Lung (tissue), 12 donors: Measurements from ENCODE around the gene APLNR. TPM values are rescaled to one million over a fixed set of nuclear protein-coding genes. Genes with fewer than 3 reads are reported as not detected.
A peak's percentile ranks its signal among the peaks of the same experiment; 100 is the strongest.

Experiments used
- ATAC-seq: fragments of 200-7000 bp; cut with Tn5 transposase; one replicate; pipeline ENCODE4 v1.9.1; 2020; ENCODE audit warnings: moderate number of reproducible peaks; ENCODE audit not compliant: insufficient read depth, low FRiP score
- DNase-seq, 3 donors: peaks; one replicate each; pipeline ENCODE4 v3.0.0-alpha.2; 2013 to 2017
- H3K27ac ChIP-seq, 2 donors: one replicate each; pipeline ENCODE4 v1.5.1; 2013; ENCODE audit warnings: mild to moderate bottlenecking in 2 of 2, moderate library complexity in 2 of 2, control low read depth in 1 of 2, inconsistent platforms in 1 of 2, low read depth in 1 of 2, low read length in 1 of 2
- H3K27me3 ChIP-seq, 3 donors: one replicate each; pipeline ENCODE4 v1.5.1; 2013; ENCODE audit warnings: low read length in 2 of 3; ENCODE audit not compliant: control insufficient read depth in 3 of 3, insufficient read depth in 3 of 3
- H3K36me3 ChIP-seq, 4 donors: one replicate each; pipeline ENCODE4 v1.5.1; 2013; ENCODE audit warnings: low read length in 4 of 4, mild to moderate bottlenecking in 1 of 4, moderate library complexity in 1 of 4; ENCODE audit not compliant: control insufficient read depth in 4 of 4, insufficient read depth in 4 of 4
- H3K4me1 ChIP-seq, 5 donors: one replicate each; pipeline ENCODE4 v1.5.1; 2013; ENCODE audit warnings: low read length in 5 of 5, mild to moderate bottlenecking in 2 of 5, moderate library complexity in 1 of 5; ENCODE audit not compliant: control insufficient read depth in 5 of 5, insufficient read depth in 5 of 5
- H3K4me3 ChIP-seq: one replicate; pipeline ENCODE4 v1.5.1; 2013; ENCODE audit warnings: mild to moderate bottlenecking, control low read depth, moderate library complexity
- H3K9ac ChIP-seq, 2 donors: one replicate each; pipeline ENCODE4 v1.5.1; 2013; ENCODE audit warnings: low read length in 2 of 2, control low read depth in 1 of 2; ENCODE audit not compliant: insufficient read depth in 1 of 2
- H3K9me3 ChIP-seq, 4 donors: one replicate each; pipeline ENCODE4 v1.5.1; 2013; ENCODE audit warnings: low read length in 3 of 4, mild to moderate bottlenecking in 1 of 4, moderate library complexity in 1 of 4; ENCODE audit not compliant: control insufficient read depth in 4 of 4, insufficient read depth in 3 of 4
- CTCF ChIP-seq: IDR thresholded peaks from 2 replicates; pipeline ENCODE4 v1.5.1; 2012; ENCODE audit warnings: mild to moderate bottlenecking; ENCODE audit errors: control extremely low read depth, extremely low read depth
- WGBS, 2 donors: extraction: QIAGEN DNeasy Blood & Tissue Kit; methylation state at CpG; one replicate each; pipeline ENCODE4 v1.1.7; 2013; 5-methylcytosine and 5-hydroxymethylcytosine counted together
- polyA plus RNA-seq, 2 donors: library from polyadenylated mRNA; stranded (reverse); fragments of 200-250 nt; gene quantifications; one replicate each; pipeline ENCODE4 v1.2.1, GENCODE V29; 2013
- total RNA-seq, 2 donors: library from RNA; depleted of rRNA in 1 of 2; stranded (reverse); fragments of >200 nt in 1 of 2; gene quantifications; one replicate each; pipeline ENCODE4 v1.2.1, GENCODE V29; 2014 to 2021
- donor health status: control.
- donor health status: control.
- donor health status: Bipolar disorder and iron deficiency.
- donor health status: healthy.
- donor health status: DM: yes; HTN: yes; CAD: no.

APLNR gene
- total and polyA plus RNA-seq, 4 donors = 0.39 to 93.8 (median 4.9) TPM

- no peak overlapping the region for H3K4me3 ChIP-seq
- 92 to 95% methylated on average over 5 of the region's 5 CpGs for WGBS, 2 donors
- H3K27me3 ChIP-seq = no peaks in the 10 kb centered on the region
- no peak for TF ChIP-seq CTCF
- H3K9me3 ChIP-seq = no peaks in the 10 kb centered on the region
- no peak for DNase-seq
- no peak overlapping the region for H3K27ac ChIP-seq
- H3K9ac ChIP-seq = no peak overlapping the region
- no peaks in the 10 kb centered on the region for H3K36me3 ChIP-seq
- peaks cover 0 to 18% (median 7%) of the 10 kb centered on the region in 5 donors for H3K4me1 ChIP-seq
- ATAC-seq = no peak
Observed at GRCh38 chr11:57279116-57279515, 42.1 kb upstream of the APLNR start.

- H3K36me3 ChIP-seq = no peaks in the 10 kb centered on the region
- H3K9ac ChIP-seq = no peak overlapping the region
- H3K9me3 ChIP-seq = peaks cover 0 to 2% (median 0%) of the 10 kb centered on the region in 4 donors
- no peaks in the 10 kb centered on the region for H3K27me3 ChIP-seq
- no peak for TF ChIP-seq CTCF
- no peak overlapping the region for H3K27ac ChIP-seq
- peaks cover 0 to 18% (median 7%) of the 10 kb centered on the region in 5 donors for H3K4me1 ChIP-seq
- H3K4me3 ChIP-seq = no peak overlapping the region
- WGBS, 2 donors = 72 to 81% methylated on average over 7 of the region's 7 CpGs
- no peak for DNase-seq
- no peak for ATAC-seq
Observed at GRCh38 chr11:57278721-57279095, 41.7 kb upstream of the APLNR start.

- ATAC-seq (peak; percentile 75), DNase-seq (peak; percentile 84 to 91 (median 91))
- H3K36me3 ChIP-seq = no peaks in the 10 kb centered on the region
- TF ChIP-seq CTCF = peak; percentile 51
- peaks cover 0 to 18% (median 7%) of the 10 kb centered on the region in 5 donors for H3K4me1 ChIP-seq
- H3K4me3 ChIP-seq = no peak overlapping the region
- peaks cover 0 to 6% (median 3%) of the 10 kb centered on the region in 4 donors for H3K9me3 ChIP-seq
- peak overlapping the region; percentile 21 to 75 for H3K9ac ChIP-seq
- peak overlapping the region; percentile 65 to 97 for H3K27ac ChIP-seq
- WGBS, 2 donors = 8 to 10% methylated on average over 14 of the region's 14 CpGs
- H3K27me3 ChIP-seq = no peaks in the 10 kb centered on the region
Observed at GRCh38 chr11:57277845-57278720, 41.0 kb upstream of the APLNR start.
